GM12878 (cell line): ENCODE measurements around the gene NAV2. TPM values are rescaled to one million over a fixed set of nuclear protein-coding genes. Genes with fewer than 3 reads are reported as not detected.

Experiments
- ATAC-seq: fragments of 200-7000 bp; cut with Tn5 transposase; 3 replicates; pipeline ENCODE4 v1.9.1; 2020; ENCODE audit warnings: mild to moderate bottlenecking, moderate library complexity
- BruUV-seq: library from RNA; stranded (reverse); fragments of 400-500 nt; replicated peaks from 2 replicates; lab custom pipeline; 2021; lab: Mats Ljungman, UMichigan
- CTCF ChIA-PET: fragments of 300-600 bp; sonication (Branson Sonifier 250); formaldehyde crosslinking; extraction: SDS; loops from one replicate; lab custom pipeline; 2021; ENCODE audit warnings: inconsistent platforms; lab: Yijun Ruan, JAX
- POLR2A ChIA-PET: fragments of 350-600 bp; formaldehyde crosslinking; extraction: SDS; loops from one replicate; lab custom pipeline; 2021; ENCODE audit warnings: inconsistent platforms; lab: Charles Lee
- RAD21 ChIA-PET: fragments of 300-600 bp; sonication (Branson Sonifier 250); formaldehyde crosslinking; loops from one replicate; lab custom pipeline; 2023; ENCODE audit warnings: antibody characterized with exemption; ENCODE audit not compliant: unreplicated experiment; lab: Charles Lee
- SMC1A ChIA-PET: fragments of 300-600 bp; sonication (Branson Sonifier 250); formaldehyde crosslinking; loops from one replicate; lab custom pipeline; 2023; ENCODE audit not compliant: unreplicated experiment, uncharacterized antibody; lab: Charles Lee
- DNase-seq: peaks from one replicate; pipeline ENCODE4 v3.0.0-alpha.2; 2011; ENCODE audit warnings: low read depth, low spot score
- FAIRE-seq: peaks from 3 replicates; lab custom pipeline; 2011; peaks lifted over from hg19 to GRCh38; lab: Jason Lieb, UNC
- H2AFZ ChIP-seq: 2 replicates; pipeline ENCODE4 v1.6.0; 2011; ENCODE audit warnings: low read depth, low read length, control low read depth; ENCODE audit not compliant: control insufficient read depth
- H3K27ac ChIP-seq: 2 replicates; pipeline ENCODE4 v1.5.1; 2011; ENCODE audit warnings: control low read depth; ENCODE audit not compliant: control insufficient read depth, insufficient read depth
- H3K27me3 ChIP-seq, 2 experiments: replicated peaks in 1 of 2; 2 replicates each; pipeline versions ENCODE4 v1.6.0 to v1.6.1; 2011; ENCODE audit warnings: low read length in 1 of 2; ENCODE audit not compliant: control insufficient read depth in 2 of 2, insufficient read depth in 2 of 2
- H3K36me3 ChIP-seq, 2 experiments: 2 replicates each; pipeline ENCODE4 v1.5.1; 2011; ENCODE audit warnings: low read length in 1 of 2; ENCODE audit not compliant: control insufficient read depth in 2 of 2, insufficient read depth in 2 of 2
- H3K4me1 ChIP-seq: 2 replicates; pipeline ENCODE4 v1.6.1; 2011; ENCODE audit warnings: mild to moderate bottlenecking, low read length, moderate library complexity, mixed read lengths; ENCODE audit not compliant: control insufficient read depth, insufficient read depth
- H3K4me2 ChIP-seq: 2 replicates; pipeline ENCODE4 v1.6.0; 2011; ENCODE audit warnings: control low read depth; ENCODE audit not compliant: control insufficient read depth, insufficient read depth
- H3K4me3 ChIP-seq: fragments of 200-600 bp; sonication (generic); 2 replicates; pipeline ENCODE4 v1.5.1; 2016
- H3K79me2 ChIP-seq: 2 replicates; pipeline ENCODE4 v1.6.0; 2011; ENCODE audit warnings: low read length; ENCODE audit not compliant: control insufficient read depth, insufficient read depth
- H3K9ac ChIP-seq: 2 replicates; pipeline ENCODE4 v1.8.0; 2011; ENCODE audit warnings: low read length, control low read depth, mixed read lengths; ENCODE audit not compliant: control insufficient read depth, insufficient read depth
- H3K9me3 ChIP-seq: replicated peaks from 3 replicates; pipeline ENCODE4 v1.5.1; 2011; ENCODE audit warnings: mild to moderate bottlenecking, low read length; ENCODE audit not compliant: control insufficient read depth, insufficient read depth
- H4K20me1 ChIP-seq: 2 replicates; pipeline ENCODE4 v1.6.0; 2011; ENCODE audit not compliant: control insufficient read depth, insufficient read depth
- ASH2L ChIP-seq: fragments of 300-600, 200-600 bp; sonication (generic); IDR thresholded peaks from 2 replicates; pipeline ENCODE4 v1.6.1; 2017; ENCODE audit warnings: low read depth, mild to moderate bottlenecking, borderline replicate concordance
- CBFB ChIP-seq: IDR thresholded peaks from 2 replicates; pipeline ENCODE4 v1.6.1; 2016; ENCODE audit warnings: antibody characterized with exemption, low read depth
- CHD1 ChIP-seq: IDR thresholded peaks from 2 replicates; pipeline ENCODE4 v1.6.1; 2012; ENCODE audit warnings: low read depth, low read length, improper control_type of control experiment
- CHD2 ChIP-seq: IDR thresholded peaks from 2 replicates; pipeline ENCODE4 v1.6.1; 2011; ENCODE audit warnings: low read depth, low read length, improper control_type of control experiment, borderline replicate concordance
- CREM ChIP-seq: IDR thresholded peaks from 2 replicates; pipeline ENCODE4 v1.6.1; 2014; ENCODE audit warnings: antibody characterized with exemption, low read depth
- EZH2 ChIP-seq: IDR thresholded peaks from 2 replicates; pipeline ENCODE4 v1.6.1; 2012; ENCODE audit warnings: low read depth, mild to moderate bottlenecking, control low read depth, inconsistent platforms, low read length, borderline replicate concordance; ENCODE audit not compliant: control insufficient read depth
- HDAC2 ChIP-seq: fragments of 200-600 bp; sonication (generic); IDR thresholded peaks from 2 replicates; pipeline ENCODE4 v1.6.1; 2017
- HDGF ChIP-seq: fragments of 450-650 bp; IDR thresholded peaks from 2 replicates; pipeline ENCODE4 v1.6.1; 2016; ENCODE audit warnings: antibody characterized with exemption
- IKZF1 ChIP-seq: fragments of 450-650 bp; conservative IDR thresholded peaks from 2 replicates; pipeline ENCODE4 v1.6.1; 2017; ENCODE audit warnings: antibody characterized with exemption, mild to moderate bottlenecking
- NFXL1 ChIP-seq: fragments of 450-650 bp; IDR thresholded peaks from 2 replicates; pipeline ENCODE4 v1.6.1; 2017; ENCODE audit warnings: antibody characterized with exemption, mild to moderate bottlenecking, borderline replicate concordance
- NR2C1 ChIP-seq: fragments of 450-650 bp; IDR thresholded peaks from 2 replicates; pipeline ENCODE4 v1.6.1; 2017; ENCODE audit warnings: antibody characterized with exemption, mild to moderate bottlenecking, moderate library complexity
- RCOR1 ChIP-seq: conservative IDR thresholded peaks from 2 replicates; pipeline ENCODE4 v1.6.1; 2012; ENCODE audit warnings: low read depth, low read length, improper control_type of control experiment
- RFX5 ChIP-seq: IDR thresholded peaks from 2 replicates; pipeline ENCODE4 v1.6.1; 2011; ENCODE audit warnings: low read depth, low read length, improper control_type of control experiment
- STAT3 ChIP-seq: IDR thresholded peaks from 2 replicates; pipeline ENCODE4 v1.6.1; 2011; ENCODE audit warnings: low read depth, low read length, improper control_type of control experiment
- TAF1 ChIP-seq: IDR thresholded peaks from 2 replicates; pipeline ENCODE4 v1.6.1; 2011; ENCODE audit warnings: mild to moderate bottlenecking, low read depth, low read length, borderline replicate concordance
- TCF12 ChIP-seq: IDR thresholded peaks from 2 replicates; pipeline ENCODE4 v1.6.1; 2011; ENCODE audit warnings: low read depth, mild to moderate bottlenecking, low read length
- WGBS: methylation state at CpG from one replicate; pipeline ENCODE4 v1.1.6; 2016; ENCODE audit warnings: low lambda C conversion rate; ENCODE audit not compliant: insufficient replicate concordance, insufficient coverage; ENCODE audit errors: missing lambda C conversion rate; 5-methylcytosine and 5-hydroxymethylcytosine counted together
- in situ Hi-C: fragments of 300-500 bp; cut with MboI; formaldehyde crosslinking; loops from 9 replicates; pipeline ENCODE4 v1.14.3; 2018; ENCODE audit warnings: mixed read lengths
- intact Hi-C: fragments of 100-400 bp; cut with micrococcal nuclease; formaldehyde crosslinking; loops from one replicate; pipeline ENCODE4 v1.14.2; 2022; ENCODE audit not compliant: unreplicated experiment
- polyA plus RNA-seq, 11 experiments: library from polyadenylated mRNA; depleted of rRNA in 4 of 11; unstranded in 6 of 11; stranded (reverse) in 5 of 11; fragments of >200 nt; fragmentation: Nextera tagmentation in 4 of 11; fragmentation: Illumina TruSeq in 1 of 11; extraction: Ambion mirVana in 4 of 11; extraction: Trizol in 1 of 11; gene quantifications; 1 replicate in 1 of 11; 2 replicates in 10 of 11; pipeline versions ENCODE4 v1.2.1 to v1.2.3, GENCODE V29; 2011 to 2016; ENCODE audit warnings: inconsistent platforms in 2 of 11, missing spikeins in 2 of 11, low read depth in 1 of 11
- total RNA-seq, 4 experiments: library from RNA; depleted of rRNA in 3 of 4; stranded (reverse); fragments of >200 nt in 3 of 4; fragmentation: Illumina TruSeq in 1 of 4; extraction: Trizol in 1 of 4; gene quantifications; 2 replicates each; pipeline versions ENCODE4 v1.2.1 to v1.2.3, GENCODE V29; 2013 to 2021
- TF ChIP-seq, protein P1 (sequence below): fragments of 150-350 bp; IDR thresholded peaks from 2 replicates; pipeline ENCODE4 v1.6.1; 2014; ENCODE audit warnings: mild to moderate bottlenecking, low read depth, low read length

Gene NAV2
- total and polyA plus RNA-seq, 10 of the 15 experiments (the other 5 are each of a cell fraction or from before 2014, with no cell fraction given) = 0.35 to 6.1 (median 1.1) TPM

DNA sequence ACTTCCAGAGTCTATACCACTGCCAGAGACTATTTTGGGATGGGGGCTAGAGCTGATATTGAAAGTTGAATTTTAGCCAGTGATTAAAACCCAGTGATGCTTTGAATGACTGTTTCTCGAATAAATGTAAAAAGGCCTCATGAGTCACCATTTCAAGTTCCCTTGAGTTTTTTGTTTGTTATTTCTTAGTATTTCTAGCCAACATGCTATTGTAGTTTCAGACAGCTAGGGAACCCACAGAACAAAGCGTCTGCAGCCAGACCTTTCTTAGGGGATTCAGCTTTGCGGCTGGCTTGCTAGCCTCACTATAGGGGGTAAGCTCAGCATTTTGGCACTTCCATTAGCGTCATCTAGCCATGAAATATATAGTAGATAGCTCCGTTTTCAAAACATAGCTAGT lies 381.1 kb downstream of the NAV2 start (continued):
- TF ChIP-seq STAT3 = no peak
- no peak for TF ChIP-seq NFXL1
- no peak for TF ChIP-seq EZH2
- TF ChIP-seq NR2C1 = no peak
- no peak for TF ChIP-seq RCOR1
- TF ChIP-seq CBFB = no peak

DNA sequence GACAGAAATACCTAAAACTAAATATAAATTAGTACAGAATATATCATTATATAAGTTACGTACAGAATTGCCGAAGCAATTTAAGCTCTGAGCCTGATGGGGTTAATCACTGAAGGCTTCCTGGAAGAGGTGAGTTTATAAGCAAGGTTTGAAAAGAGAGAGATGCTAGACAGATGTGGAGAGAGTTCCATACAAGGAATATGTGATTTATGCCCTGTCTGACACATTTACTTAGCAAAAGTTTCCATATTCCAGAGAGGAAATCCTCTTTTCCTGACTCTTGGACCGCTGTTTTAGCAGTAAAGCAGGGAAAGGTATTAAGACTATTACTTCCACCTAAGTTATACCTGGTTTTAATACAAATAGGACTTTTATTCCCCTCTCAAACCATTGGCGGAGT lies 382.6 kb downstream of the NAV2 start:
- H3K27ac ChIP-seq = no peak overlapping the region
- no peak overlapping the region for H3K4me3 ChIP-seq
- POLR2A ChIA-PET = no interaction called here
- WGBS = 76% methylated on average over 4 of the region's 4 CpGs
- DNase-seq = no peak
- RAD21 ChIA-PET = no interaction called here
- ATAC-seq = no peak
- intact Hi-C loops (no loop called here), in situ Hi-C loops (no loop called here)
- CTCF ChIA-PET = no interaction called here
- TF ChIP-seq IKZF1 (no peak), CHD2 (no peak), ASH2L (no peak), RFX5 (no peak), TCF12 (no peak), CHD1 (no peak), CREM (no peak), HDAC2 (no peak), HDGF (no peak), TAF1 (no peak)
- TF ChIP-seq, protein P1, sequence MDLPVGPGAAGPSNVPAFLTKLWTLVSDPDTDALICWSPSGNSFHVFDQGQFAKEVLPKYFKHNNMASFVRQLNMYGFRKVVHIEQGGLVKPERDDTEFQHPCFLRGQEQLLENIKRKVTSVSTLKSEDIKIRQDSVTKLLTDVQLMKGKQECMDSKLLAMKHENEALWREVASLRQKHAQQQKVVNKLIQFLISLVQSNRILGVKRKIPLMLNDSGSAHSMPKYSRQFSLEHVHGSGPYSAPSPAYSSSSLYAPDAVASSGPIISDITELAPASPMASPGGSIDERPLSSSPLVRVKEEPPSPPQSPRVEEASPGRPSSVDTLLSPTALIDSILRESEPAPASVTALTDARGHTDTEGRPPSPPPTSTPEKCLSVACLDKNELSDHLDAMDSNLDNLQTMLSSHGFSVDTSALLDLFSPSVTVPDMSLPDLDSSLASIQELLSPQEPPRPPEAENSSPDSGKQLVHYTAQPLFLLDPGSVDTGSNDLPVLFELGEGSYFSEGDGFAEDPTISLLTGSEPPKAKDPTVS = no peak
- no peaks in the 10 kb centered on the region for H4K20me1 ChIP-seq
- H3K4me2 ChIP-seq = no peak overlapping the region
- SMC1A ChIA-PET = no interaction called here
- no peak overlapping the region for H3K9ac ChIP-seq
- no peak for FAIRE-seq
- H3K27me3 ChIP-seq = no peaks in the 10 kb centered on the region
- no peaks in the 10 kb centered on the region for H3K79me2 ChIP-seq
- H3K36me3 ChIP-seq = no peaks in the 10 kb centered on the region
- BruUV-seq = no TSS peak
- no peak overlapping the region for H2AFZ ChIP-seq
- H3K4me1 ChIP-seq = no peaks in the 10 kb centered on the region
- H3K9me3 ChIP-seq = no peaks in the 10 kb centered on the region
